Spinal cord (tissue), 10 donors: ENCODE data around the gene PTGES2. TPM values are rescaled to one million over a fixed set of nuclear protein-coding genes. Genes with fewer than 3 reads are reported as not detected.
"Not testable (repeated sequence)": the region's sequence is repeated elsewhere in the genome, so short reads cannot be mapped to it uniquely, and the experiment has no call there.

ENCODE experiments used
- DNase-seq, 6 donors: peaks; one replicate each; pipeline versions ENCODE4 v3.0.0 to v3.0.0-alpha.2; 2013 to 2015; ENCODE audit warnings: low spot score in 6 of 6, low read depth in 4 of 6
- H3K27ac ChIP-seq: one replicate; pipeline ENCODE4 v1.5.1; 2013; ENCODE audit warnings: low read depth, low read length, control low read depth
- H3K27me3 ChIP-seq: one replicate; pipeline ENCODE4 v1.6.1; 2013; ENCODE audit warnings: low read length; ENCODE audit not compliant: control insufficient read depth, insufficient read depth
- H3K36me3 ChIP-seq: one replicate; pipeline ENCODE4 v1.6.1; 2013; ENCODE audit warnings: low read length; ENCODE audit not compliant: control insufficient read depth, insufficient read depth
- H3K4me1 ChIP-seq: one replicate; pipeline ENCODE4 v1.6.1; 2013; ENCODE audit warnings: low read length; ENCODE audit not compliant: control insufficient read depth, insufficient read depth
- H3K4me3 ChIP-seq: one replicate; pipeline ENCODE4 v1.5.1; 2013; ENCODE audit warnings: low read depth, low read length, control low read depth
- H3K9me3 ChIP-seq: one replicate; pipeline ENCODE4 v1.6.1; 2013; ENCODE audit warnings: low read length; ENCODE audit not compliant: control insufficient read depth, insufficient read depth
- WGBS: methylation state at CpG from one replicate; pipeline ENCODE4 v1.1.5; 2013; ENCODE audit warnings: missing lambda C conversion rate; ENCODE audit not compliant: insufficient coverage; 5-methylcytosine and 5-hydroxymethylcytosine counted together
- polyA plus RNA-seq, 2 donors: library from polyadenylated mRNA; unstranded; fragments of 120-200 nt; gene quantifications; one replicate each; pipeline ENCODE4 v1.2.1, GENCODE V29; 2013; ENCODE audit not compliant: insufficient read length in 2 of 2
- total RNA-seq, 2 donors: library from RNA; depleted of rRNA in 1 of 2; stranded (reverse); fragments of 120-200 nt in 1 of 2; fragments of >200 nt in 1 of 2; gene quantifications; one replicate each; pipeline versions ENCODE4 v1.2.3 to v1.2.4, GENCODE V29; 2013 to 2014
- donor health status: healthy.

PTGES2 gene
- total and polyA plus RNA-seq, 4 donors: 39.1 to 88.9 (median 62.9) TPM

DNA sequence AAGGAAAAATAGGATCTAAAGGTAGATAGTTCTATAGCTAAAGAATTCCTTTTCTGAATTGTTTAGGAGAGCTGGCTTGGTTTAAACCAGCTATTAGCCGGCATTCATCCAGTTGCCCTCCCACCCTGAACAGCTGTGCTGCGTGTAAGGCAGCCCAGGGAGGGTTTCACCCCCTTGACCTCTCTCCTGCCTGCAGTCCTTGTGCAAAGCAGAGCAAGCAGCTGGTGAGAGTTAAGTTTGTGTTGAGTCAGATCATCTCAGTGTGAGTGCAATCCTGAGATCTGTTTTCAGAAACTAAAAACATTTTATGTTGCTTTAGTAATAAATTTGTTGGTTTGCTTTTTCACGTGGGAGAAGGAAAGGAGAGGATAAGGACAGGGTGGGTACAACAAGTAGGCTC is 46.5 kb downstream of the PTGES2 start:
- H3K27me3 ChIP-seq: no peaks in the 10 kb centered on the region
- H3K36me3 ChIP-seq: no peaks in the 10 kb centered on the region
- peaks cover 4% of the 10 kb centered on the region for H3K4me1 ChIP-seq
- peak overlapping the region; percentile 78 for H3K27ac ChIP-seq
- H3K9me3 ChIP-seq: no peaks in the 10 kb centered on the region
- WGBS: no CpG with 5 or more reads among the region's 3 CpGs
- H3K4me3 ChIP-seq: no peak overlapping the region
- DNase-seq: peak in 1 of 6 donors; percentile 77

DNA sequence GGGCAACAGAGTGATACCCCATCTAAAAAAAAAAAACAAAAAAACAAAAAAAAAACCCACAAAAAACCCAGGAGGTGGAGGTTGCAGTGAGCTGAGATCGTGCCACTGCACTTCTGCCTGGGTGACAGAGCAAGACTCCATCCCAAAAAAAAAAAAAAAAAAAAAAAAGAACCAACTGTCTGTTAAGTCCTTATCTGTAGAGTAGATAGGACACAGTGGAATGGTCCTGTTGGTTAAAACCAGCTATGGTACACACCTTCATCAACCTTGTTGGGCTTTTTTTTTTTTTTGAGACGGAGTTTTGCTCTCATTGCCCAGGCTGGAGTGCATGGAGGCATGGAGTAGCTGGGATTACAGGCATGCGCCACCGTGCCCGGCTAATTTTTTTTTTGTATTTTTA is 47.3 kb downstream of the PTGES2 start:
- H3K4me3 ChIP-seq: no peak overlapping the region
- no peak for DNase-seq
- H3K9me3 ChIP-seq: no peaks in the 10 kb centered on the region
- no CpG with 5 or more reads among the region's 5 CpGs for WGBS
- H3K36me3 ChIP-seq: no peaks in the 10 kb centered on the region
- H3K27me3 ChIP-seq: no peaks in the 10 kb centered on the region
- peak overlapping the region; percentile 78 for H3K27ac ChIP-seq
- peaks cover 4% of the 10 kb centered on the region for H3K4me1 ChIP-seq

DNA sequence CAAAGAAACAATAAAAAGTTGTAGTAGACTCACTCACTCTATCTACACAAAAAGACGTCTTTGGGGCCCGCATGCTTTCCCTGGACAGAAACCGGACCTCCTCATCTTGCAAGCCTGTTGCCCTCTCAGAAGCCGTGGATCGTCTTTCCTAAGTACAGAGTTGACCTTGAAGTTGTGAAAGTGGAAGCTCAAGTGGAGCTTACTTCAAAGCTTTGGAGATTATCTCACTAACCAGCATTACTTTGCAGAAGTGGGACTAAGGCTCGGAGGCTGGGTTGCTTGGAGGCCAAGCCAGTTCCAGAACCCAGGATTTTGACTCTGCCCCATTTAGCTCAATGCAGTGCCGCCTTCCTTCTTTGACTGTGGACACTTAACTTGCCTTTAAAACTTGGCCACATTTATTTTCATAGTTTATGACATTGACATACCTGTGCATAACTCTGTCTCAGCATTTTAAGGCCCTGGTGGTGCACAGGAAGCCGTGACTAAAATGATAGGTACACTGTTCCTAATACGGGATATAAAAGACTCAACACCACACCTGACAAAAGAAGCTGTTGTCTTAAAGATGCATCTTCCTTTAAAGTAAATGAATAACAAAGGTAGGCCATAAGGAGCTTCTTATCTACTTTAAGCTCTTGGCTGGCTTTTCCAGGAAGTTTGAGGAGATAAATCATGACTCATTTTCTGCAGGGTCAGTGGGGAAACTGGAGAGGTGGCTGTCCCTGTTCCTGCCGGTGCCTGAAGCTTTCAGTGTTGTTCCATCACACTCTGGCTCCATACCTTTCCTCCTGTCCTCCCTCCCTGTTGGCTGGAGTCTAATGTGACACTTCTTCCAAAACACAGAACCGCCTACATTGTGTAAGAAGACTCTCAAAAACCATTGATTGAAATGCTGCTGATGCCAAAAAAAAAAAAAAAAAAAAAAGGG is 48.8 kb downstream of the PTGES2 start:
- 82% methylated on average over 5 of the region's 11 CpGs for WGBS
- Histone ChIP-seq H3K4me1 (peaks cover 4% of the 10 kb centered on the region), H3K9me3 (no peaks in the 10 kb centered on the region), H3K36me3 (no peaks in the 10 kb centered on the region), H3K4me3 (no peak overlapping the region), H3K27ac (no peak overlapping the region), H3K27me3 (no peaks in the 10 kb centered on the region)
- DNase-seq: no peak

DNA sequence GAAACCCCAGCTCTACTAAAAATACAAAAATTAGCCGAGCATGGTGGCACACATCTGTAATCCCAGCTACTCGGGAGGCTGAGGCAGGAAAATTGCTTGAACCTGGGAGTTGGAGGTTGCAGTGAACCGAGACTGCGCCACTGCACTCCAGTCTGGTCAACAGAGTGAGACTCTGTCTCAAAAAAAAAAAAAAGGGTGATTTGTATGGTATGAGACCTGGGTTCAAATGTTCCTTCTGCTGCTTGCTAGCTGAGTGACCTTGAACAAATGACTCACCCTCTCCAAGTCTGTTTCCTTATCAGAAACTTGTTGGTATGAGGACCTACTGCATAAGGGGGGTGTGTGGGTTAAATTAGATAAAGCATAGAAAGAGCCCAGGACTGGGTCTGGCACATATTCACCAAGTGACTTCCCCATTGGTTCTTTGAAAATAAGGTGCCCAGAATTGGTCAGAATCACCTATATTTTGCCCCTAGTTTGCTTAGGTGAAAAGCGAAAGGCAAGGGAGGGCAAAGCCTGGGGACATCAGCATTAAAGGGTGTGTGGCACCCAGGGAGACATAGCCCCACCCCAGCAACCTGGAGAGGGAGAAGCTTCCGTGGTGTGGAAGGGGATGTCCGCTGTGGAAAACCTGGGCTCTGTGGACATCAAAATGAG is 49.6 kb downstream of the PTGES2 start:
- H3K27ac ChIP-seq: no peak overlapping the region
- peaks cover 4% of the 10 kb centered on the region for H3K4me1 ChIP-seq
- H3K27me3 ChIP-seq: no peaks in the 10 kb centered on the region
- H3K4me3 ChIP-seq: no peak overlapping the region
- DNase-seq: no peak
- H3K36me3 ChIP-seq: no peaks in the 10 kb centered on the region
- no peaks in the 10 kb centered on the region for H3K9me3 ChIP-seq
- no CpG with 5 or more reads among the region's 7 CpGs for WGBS

DNA sequence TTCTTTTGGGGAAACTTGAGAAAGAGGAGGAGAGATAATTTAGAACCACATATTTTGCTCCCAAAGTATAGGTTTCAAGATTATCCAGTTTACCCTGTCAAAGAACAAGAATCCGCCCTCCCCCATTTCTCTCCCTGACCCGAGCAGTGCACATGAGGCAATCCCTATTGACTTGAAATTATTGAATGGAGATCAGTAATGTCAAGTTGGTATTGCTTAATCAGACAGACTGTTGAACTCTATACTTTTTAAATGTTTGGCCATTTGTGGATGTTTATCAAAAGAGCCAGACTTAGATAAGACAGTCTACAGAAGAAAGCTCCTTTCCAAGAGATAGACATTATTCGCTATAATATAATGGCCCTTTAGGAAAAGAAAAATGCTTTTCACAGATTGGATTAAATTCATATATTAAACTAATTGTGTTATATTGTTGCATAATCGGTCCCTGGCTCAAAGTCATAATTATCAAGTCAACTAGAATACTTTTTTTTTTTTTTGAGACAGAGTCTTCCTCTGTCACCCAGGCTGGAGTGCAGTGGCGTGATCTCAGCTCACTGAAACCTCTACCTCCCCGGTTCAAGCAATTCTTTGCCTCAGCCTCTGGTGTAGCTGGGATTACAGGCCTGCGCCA is 54.2 kb downstream of the PTGES2 start:
- H3K27ac ChIP-seq: peak overlapping the region; percentile 91
- no peaks in the 10 kb centered on the region for H3K36me3 ChIP-seq
- no peaks in the 10 kb centered on the region for H3K9me3 ChIP-seq
- DNase-seq: no peak
- no peaks in the 10 kb centered on the region for H3K27me3 ChIP-seq
- peaks cover 34% of the 10 kb centered on the region for H3K4me1 ChIP-seq
- 95% methylated on average over 3 of the region's 7 CpGs for WGBS
- no peak overlapping the region for H3K4me3 ChIP-seq

DNA sequence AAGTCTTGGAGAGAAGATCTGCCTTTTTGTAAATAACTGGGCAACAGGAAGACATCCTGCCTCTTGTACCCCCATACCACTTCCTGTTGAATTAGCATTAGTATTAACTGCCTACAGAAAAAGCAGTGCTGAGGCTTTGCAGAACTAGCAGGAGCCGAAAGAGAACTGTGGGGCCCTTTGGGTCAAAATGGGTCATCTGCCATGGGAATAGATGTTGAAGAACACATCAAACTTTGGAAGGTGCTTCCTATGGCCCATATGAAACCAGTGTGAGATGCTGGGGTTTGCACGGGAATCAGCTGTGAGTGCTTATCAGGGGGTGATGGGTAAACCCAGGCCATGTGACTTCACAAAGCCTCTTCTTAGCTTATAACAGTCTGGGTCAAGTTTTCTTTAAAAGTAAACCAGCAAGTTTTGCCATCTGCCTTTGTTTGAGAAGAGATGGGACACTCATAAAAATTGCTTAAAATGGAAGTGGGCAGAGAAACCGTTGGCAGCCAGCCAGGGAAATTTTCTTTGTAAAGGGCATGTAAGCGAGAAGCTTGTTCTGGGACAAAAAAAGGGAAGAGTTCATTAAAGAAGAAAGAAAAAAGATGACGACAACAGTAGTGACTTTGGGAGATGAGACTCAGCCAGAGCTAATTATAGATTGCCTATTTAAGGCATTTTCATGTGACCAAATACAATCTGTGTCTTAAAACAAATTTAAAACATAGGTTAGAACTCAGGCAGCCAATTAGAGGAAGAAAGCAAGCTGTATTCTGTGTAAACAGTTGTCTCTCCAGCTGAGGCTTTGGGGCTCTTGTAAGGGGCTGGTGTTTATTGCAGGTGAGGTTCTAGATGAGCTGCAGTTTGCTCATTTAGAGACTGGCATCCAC is 55.1 kb downstream of the PTGES2 start:
- no peaks in the 10 kb centered on the region for H3K36me3 ChIP-seq
- peaks cover 35% of the 10 kb centered on the region for H3K4me1 ChIP-seq
- DNase-seq: peak in 2 of 6 donors; percentile 62 to 86
- H3K9me3 ChIP-seq: no peaks in the 10 kb centered on the region
- 32% methylated on average over 5 of the region's 5 CpGs for WGBS
- no peak overlapping the region for H3K4me3 ChIP-seq
- H3K27ac ChIP-seq: peak overlapping the region; percentile 91
- no peaks in the 10 kb centered on the region for H3K27me3 ChIP-seq

DNA sequence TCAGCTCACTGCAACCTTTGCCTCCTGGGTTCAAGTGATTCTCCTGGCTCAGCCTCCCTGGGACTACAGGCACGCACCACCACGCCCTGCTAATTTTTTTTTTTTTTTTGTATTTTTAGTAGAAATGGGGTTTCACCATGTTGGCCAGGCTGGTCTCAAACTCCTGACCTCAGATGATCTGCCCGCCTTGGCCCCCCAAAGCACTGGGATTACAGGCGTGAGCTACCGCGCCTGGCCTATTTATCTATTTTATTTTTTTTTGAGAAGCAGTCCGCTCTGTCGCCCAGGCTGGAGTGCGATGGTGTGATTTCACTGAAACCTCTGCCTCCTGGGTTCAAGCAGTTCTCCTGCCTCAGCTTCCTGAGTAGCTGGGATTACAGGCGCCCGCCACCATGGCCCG is 56.1 kb downstream of the PTGES2 start:
- not testable (repeated sequence) for H3K36me3 ChIP-seq, H3K4me3 ChIP-seq, DNase-seq, H3K9me3 ChIP-seq, H3K27me3 ChIP-seq
- Histone ChIP-seq H3K4me1 (peaks cover 42% of the 10 kb centered on the region), H3K27ac (peak overlapping the region; percentile 91)
- 89% methylated on average over 7 of the region's 12 CpGs for WGBS

DNA sequence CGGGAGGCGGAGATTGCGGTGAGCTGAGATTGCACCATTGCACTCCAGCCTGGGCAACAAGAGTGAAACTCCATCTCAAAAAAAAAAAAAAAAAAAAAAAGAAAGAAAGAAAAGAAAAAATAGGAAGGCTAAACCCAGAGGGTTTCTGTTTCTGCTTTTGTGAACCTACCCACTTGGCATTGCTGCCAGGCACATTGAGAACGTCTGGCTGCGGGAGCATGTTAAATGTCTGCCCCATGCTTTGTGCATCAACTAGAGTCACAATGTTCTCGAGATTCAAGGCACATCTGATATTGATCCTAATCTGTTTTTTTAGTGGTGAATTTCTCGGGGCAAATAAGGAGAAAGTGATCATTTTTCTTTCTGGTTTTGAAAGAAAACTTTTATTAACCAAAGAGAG is 56.7 kb downstream of the PTGES2 start:
- Histone ChIP-seq H3K27me3 (no peaks in the 10 kb centered on the region), H3K27ac (no peak overlapping the region), H3K9me3 (no peaks in the 10 kb centered on the region), H3K4me1 (peaks cover 46% of the 10 kb centered on the region), H3K4me3 (no peak overlapping the region), H3K36me3 (no peaks in the 10 kb centered on the region)
- no peak for DNase-seq
- 22% methylated on average over 2 of the region's 7 CpGs for WGBS
